Suprapubic skin (tissue), 4 donors: Measurements from ENCODE around the gene BUB1B. TPM values are rescaled to one million over a fixed set of nuclear protein-coding genes. Genes with fewer than 3 reads are reported as not detected.

ENCODE experiments used
- DNase-seq, 2 donors: peaks; one replicate each; pipeline ENCODE4 v3.0.0-alpha.2; 2019; ENCODE audit warnings: low spot score in 2 of 2
- H3K27ac ChIP-seq: fragments of 200-600 bp; sonication (generic); one replicate; pipeline ENCODE4 v1.5.1; 2019
- H3K27me3 ChIP-seq: fragments of 200-600 bp; sonication (generic); one replicate; pipeline ENCODE4 v1.5.1; 2019
- H3K36me3 ChIP-seq: fragments of 200-600 bp; sonication (generic); one replicate; pipeline ENCODE4 v1.5.1; 2019
- H3K4me1 ChIP-seq: fragments of 200-600 bp; sonication (generic); one replicate; pipeline ENCODE4 v1.5.1; 2019
- H3K4me3 ChIP-seq: fragments of 200-600 bp; sonication (generic); one replicate; pipeline ENCODE4 v1.5.1; 2019; ENCODE audit warnings: mild to moderate bottlenecking
- H3K9me3 ChIP-seq: fragments of 200-600 bp; sonication (generic); one replicate; pipeline ENCODE4 v1.5.1; 2019
- CTCF ChIP-seq, 2 donors: fragments of 200-600 bp in 1 of 2; fragments of 450-650 bp in 1 of 2; sonication (generic) in 1 of 2; IDR thresholded peaks; one replicate each; pipeline ENCODE4 v1.5.1; 2016 to 2019; ENCODE audit warnings: antibody characterized with exemption in 2 of 2, mild to moderate bottlenecking in 1 of 2, moderate library complexity in 1 of 2
- EP300 ChIP-seq: sonication (generic); formaldehyde crosslinking; IDR thresholded peaks from one replicate; pipeline ENCODE4 v1.6.1; 2017; ENCODE audit warnings: antibody characterized with exemption
- POLR2A ChIP-seq, 2 donors: fragments of 450-650 bp; IDR thresholded peaks; one replicate each; pipeline ENCODE4 v1.6.1; 2017; ENCODE audit warnings: antibody characterized with exemption in 2 of 2, mild to moderate bottlenecking in 2 of 2, moderate library complexity in 2 of 2
- POLR2AphosphoS5 ChIP-seq, 3 donors: sonication (generic); formaldehyde crosslinking; IDR thresholded peaks; one replicate each; pipeline ENCODE4 v1.6.1; 2017; ENCODE audit warnings: antibody characterized with exemption in 3 of 3
- WGBS: methylation state at CpG from one replicate; pipeline ENCODE4 v1.1.5; 2018; 5-methylcytosine and 5-hydroxymethylcytosine counted together
- total RNA-seq, 4 donors: library from RNA; depleted of rRNA; stranded (reverse); fragments of >200 nt; gene quantifications; one replicate each; pipeline ENCODE4 v1.1.0, GENCODE V29; 2016

The BUB1B gene
- total RNA-seq, 4 donors from 2014 or later = 1.8 to 12.2 (median 8.8) TPM

DNA sequence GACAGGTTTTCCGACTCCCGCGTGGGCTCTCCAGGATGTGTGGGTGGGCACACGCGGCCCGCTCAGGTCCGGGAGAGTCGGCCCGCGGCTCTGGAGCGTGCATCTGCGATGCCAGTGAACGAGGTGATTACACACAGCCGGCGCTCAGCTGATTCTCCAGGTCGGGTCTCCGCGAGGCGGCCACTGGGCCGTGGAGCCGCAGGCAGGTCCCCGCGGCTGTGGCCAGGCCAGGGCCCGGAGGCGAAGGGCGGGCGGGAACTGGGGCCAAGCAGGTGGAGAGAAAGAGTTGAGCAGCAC lies 91.2 kb downstream of the BUB1B start:
- no CpG with 5 or more reads among the region's 27 CpGs for WGBS
- Histone ChIP-seq H3K27ac (peak overlapping the region; percentile 81), H3K9me3 (no peaks in the 10 kb centered on the region), H3K27me3 (peaks cover 2% of the 10 kb centered on the region), H3K4me3 (peak overlapping the region; percentile 64), H3K4me1 (peaks cover 53% of the 10 kb centered on the region), H3K36me3 (peaks cover 4% of the 10 kb centered on the region)
- no peak for DNase-seq
- no peak for TF ChIP-seq POLR2AphosphoS5 (IDR thresholded peaks at IDR 0.05)
- no peak for TF ChIP-seq CTCF (IDR thresholded peaks at IDR 0.05)
- TF ChIP-seq POLR2A (IDR thresholded peaks at IDR 0.05) = no peak
- no peak for TF ChIP-seq EP300

DNA sequence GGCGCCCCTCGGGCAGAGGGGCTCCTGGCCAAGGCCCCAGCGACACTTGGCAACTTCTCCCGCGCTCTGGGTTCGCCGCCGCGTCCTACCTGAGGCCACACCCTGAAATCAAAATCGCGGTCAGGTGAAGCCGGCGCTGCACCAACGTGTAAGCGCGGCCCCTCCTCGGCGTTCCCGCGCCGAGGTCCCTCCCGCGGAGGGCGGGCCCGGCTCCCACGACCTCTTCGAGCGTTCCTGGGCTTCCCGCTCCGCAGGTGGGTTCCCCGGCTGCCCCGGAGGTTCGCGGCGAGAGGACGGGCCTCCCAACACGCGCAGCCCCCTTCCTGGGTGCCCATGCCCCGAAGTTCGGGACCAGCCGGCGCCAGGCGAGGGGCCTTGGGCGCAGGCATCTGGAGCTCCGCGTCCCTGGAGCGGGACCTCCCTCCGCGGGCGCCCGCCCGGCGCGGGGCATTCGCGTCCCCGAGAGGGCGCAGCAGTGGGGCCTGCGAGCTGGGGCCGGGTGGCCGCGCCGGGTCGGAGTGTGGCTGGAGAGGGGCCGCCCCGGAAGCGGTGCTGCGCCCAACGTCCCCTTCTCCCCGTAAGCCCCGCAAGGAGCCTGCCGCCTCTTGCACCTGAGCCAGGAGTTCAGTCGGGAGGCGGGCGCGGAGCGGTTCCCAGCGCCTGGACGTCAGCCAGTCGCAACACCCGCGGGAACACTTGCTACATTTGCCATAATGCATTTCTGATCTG lies 91.7 kb downstream of the BUB1B start:
- peaks cover 51% of the 10 kb centered on the region for H3K4me1 ChIP-seq
- H3K36me3 ChIP-seq = peaks cover 5% of the 10 kb centered on the region
- H3K9me3 ChIP-seq = no peaks in the 10 kb centered on the region
- 2% methylated on average over 26 of the region's 82 CpGs for WGBS
- no peak for TF ChIP-seq POLR2A (IDR thresholded peaks at IDR 0.05)
- TF ChIP-seq POLR2AphosphoS5 (IDR thresholded peaks at IDR 0.05) = peak in 1 of 3 donors; percentile 13
- H3K27me3 ChIP-seq = peaks cover 2% of the 10 kb centered on the region
- DNase-seq = no peak
- H3K4me3 ChIP-seq = peak overlapping the region; percentile 64
- H3K27ac ChIP-seq = peak overlapping the region; percentile 81

- H3K4me3 ChIP-seq = peak overlapping the region; percentile 64
- TF ChIP-seq POLR2AphosphoS5 (IDR thresholded peaks at IDR 0.05) (no peak), POLR2A (IDR thresholded peaks at IDR 0.05) (no peak), EP300 (no peak), CTCF (IDR thresholded peaks at IDR 0.05) (no peak)
- peaks cover 46% of the 10 kb centered on the region for H3K4me1 ChIP-seq
- H3K27me3 ChIP-seq = peaks cover 2% of the 10 kb centered on the region
- no peak for DNase-seq
- H3K36me3 ChIP-seq = peaks cover 5% of the 10 kb centered on the region
- peak overlapping the region; percentile 81 for H3K27ac ChIP-seq
- 34% methylated on average over 17 of the region's 28 CpGs for WGBS
- no peaks in the 10 kb centered on the region for H3K9me3 ChIP-seq
Measured at GRCh38 chr15:40253167-40253790, 92.4 kb downstream of the BUB1B start.

GRCh38 chr15:40254452-40254851 lies 93.6 kb downstream of the BUB1B start:
- 95% methylated on average over 3 of the region's 3 CpGs for WGBS
- Histone ChIP-seq H3K27ac (no peak overlapping the region), H3K36me3 (peaks cover 5% of the 10 kb centered on the region), H3K4me1 (peaks cover 36% of the 10 kb centered on the region), H3K27me3 (peaks cover 2% of the 10 kb centered on the region), H3K9me3 (no peaks in the 10 kb centered on the region), H3K4me3 (no peak overlapping the region)
- no peak for DNase-seq
- TF ChIP-seq POLR2A (IDR thresholded peaks at IDR 0.05) (no peak), EP300 (no peak), CTCF (IDR thresholded peaks at IDR 0.05) (no peak), POLR2AphosphoS5 (IDR thresholded peaks at IDR 0.05) (no peak)

- H3K4me1 ChIP-seq = peaks cover 30% of the 10 kb centered on the region
- WGBS = 60% methylated on average over 3 of the region's 4 CpGs
- DNase-seq = no peak
- TF ChIP-seq CTCF (IDR thresholded peaks at IDR 0.05) = no peak
- H3K36me3 ChIP-seq = peaks cover 5% of the 10 kb centered on the region
- no peak overlapping the region for H3K4me3 ChIP-seq
- no peaks in the 10 kb centered on the region for H3K9me3 ChIP-seq
- H3K27ac ChIP-seq = no peak overlapping the region
- peaks cover 2% of the 10 kb centered on the region for H3K27me3 ChIP-seq
Measured at GRCh38 chr15:40255033-40255432, 94.2 kb downstream of the BUB1B start.
